NCI-H226 (cell line): ENCODE data around the gene ABCC11.
"Not testable (repeated sequence)": the region's sequence is repeated elsewhere in the genome, so short reads cannot be mapped to it uniquely, and the experiment has no call there.

ENCODE experiments used
- DNase-seq: peaks from one replicate; pipeline ENCODE4 v3.0.0-alpha.2; 2015

Gene ABCC11

GRCh38 chr16:48244863-48245195 lies 2.5 kb downstream of the ABCC11 start:
- no peak for DNase-seq

DNA sequence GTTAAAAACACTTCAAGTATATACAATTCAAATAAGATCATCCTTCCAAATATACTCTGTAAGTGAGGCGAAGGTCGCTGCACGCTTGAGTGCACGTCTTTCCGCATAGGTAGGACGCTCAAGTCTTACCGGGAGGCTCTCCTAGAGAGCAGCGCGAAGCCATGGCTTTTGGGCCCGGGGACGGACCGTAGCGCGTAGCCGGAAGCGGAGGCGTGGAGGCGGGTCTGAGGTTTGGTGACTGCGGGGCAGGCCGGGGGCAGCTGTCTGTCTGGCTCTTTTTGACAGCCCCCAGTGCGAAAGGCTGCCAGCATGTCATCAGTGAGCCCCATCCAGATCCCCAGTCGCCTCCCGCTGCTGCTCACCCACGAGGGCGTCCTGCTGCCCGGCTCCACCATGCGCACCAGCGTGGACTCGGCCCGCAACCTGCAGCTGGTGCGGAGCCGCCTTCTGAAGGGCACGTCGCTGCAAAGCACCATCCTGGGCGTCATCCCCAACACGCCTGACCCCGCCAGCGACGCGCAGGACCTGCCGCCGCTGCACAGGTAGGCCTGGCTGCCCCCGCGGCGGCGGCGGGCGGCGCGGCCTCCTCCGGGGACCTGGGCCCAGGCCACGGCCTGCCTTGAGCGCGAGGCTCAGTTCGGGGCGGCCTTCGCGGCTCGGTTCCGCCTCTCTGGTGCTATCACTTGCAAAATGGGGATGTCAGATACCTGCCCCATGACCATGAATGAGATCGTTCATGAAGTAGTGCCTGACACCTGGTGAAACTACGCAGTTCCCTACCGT lies 3.1 kb downstream of the ABCC11 start, which contains the start of gene LONP2:
Gene LONP2 (plus strand): TSS at position 221 of the 783 bp plus-strand sequence. CDS start 89 bp downstream, at position 310.
- peak; percentile 88 for DNase-seq

DNA sequence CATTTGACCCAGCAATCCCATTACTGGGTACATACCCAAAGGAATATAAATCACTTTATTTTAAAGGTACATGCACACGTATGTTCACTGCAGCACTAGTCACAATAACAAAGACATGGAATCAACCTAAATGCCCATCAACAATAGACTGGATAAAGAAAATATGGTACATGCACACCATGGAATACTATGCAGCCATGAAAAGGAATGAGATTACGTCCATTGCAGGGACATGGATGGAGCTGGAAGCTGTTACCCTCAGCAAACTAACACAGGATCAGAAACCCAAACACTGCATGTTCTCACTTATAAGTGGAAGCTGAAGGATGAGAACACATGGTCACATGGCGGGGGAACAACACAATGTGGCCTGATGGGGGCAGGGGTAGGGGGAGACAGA lies 7.2 kb downstream of the ABCC11 start:
- DNase-seq: not testable (repeated sequence)

DNA sequence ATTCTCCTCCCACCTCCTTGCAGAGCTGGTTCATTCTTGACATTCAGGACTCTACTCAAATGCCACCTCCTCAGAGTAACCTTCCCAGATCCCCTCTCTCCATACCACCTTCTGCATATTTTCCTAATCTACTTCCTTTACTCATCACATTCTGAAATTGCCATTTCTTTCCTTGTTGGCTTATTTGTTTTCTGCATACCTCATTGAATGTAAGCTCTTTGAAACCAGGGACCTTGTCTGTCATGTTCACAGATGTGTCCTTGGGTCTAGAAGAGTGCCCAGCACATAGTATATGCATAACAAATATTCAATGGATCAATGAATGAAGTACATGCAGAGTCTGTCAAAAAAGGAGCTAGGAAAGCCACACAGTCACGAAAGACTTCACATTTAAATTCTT lies 11.1 kb downstream of the ABCC11 start:
- DNase-seq: no peak

DNA sequence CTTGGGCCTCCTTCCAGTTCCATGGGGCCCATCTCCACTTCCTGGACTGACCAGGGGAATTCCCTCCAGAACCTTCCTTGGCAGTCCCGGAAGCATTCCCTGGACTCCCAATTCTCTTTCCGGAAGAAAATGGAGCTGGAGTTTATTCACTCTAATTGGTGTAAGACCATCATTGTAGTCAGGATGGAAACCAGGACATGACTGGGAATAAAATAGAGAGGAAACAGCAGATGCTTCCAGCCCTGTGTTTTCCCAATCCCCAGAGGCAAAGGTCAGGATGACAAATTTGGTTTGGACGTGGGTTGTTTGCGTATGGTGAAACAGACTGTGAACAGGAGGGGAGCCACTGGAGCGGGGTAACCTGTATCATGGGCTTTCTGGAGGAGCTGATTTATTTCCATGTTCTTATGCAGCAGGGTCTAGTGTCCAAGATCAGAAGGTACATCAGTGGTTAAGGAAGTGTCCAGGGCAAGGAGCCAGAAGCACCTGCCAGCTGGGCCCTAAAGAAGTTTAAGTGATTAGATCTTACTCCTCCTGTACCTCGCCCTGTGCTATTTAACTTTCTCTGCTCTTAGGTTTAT lies 11.7 kb downstream of the ABCC11 start:
- DNase-seq: no peak

GRCh38 chr16:48235058-48235555 lies 12.2 kb downstream of the ABCC11 start:
- DNase-seq: no peak

DNA sequence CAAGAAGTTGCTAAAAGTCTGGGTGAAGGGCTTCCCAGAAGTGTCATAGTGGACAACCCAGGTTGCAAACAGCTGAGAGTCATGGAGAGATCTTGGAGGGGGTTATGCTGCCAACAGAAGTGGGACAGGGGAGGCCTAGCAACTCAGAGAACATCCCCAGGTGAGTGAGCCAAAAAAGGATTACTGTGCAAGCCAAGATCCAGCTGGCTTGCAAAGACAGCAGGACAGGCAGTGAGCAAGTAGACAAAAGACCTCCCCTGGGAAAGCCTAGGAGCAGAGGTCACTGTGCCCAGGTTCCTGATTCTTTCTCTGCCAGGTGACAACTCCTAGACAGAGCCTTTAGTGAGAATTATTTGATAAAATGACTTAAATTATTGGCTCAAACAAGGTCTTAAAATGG lies 12.7 kb downstream of the ABCC11 start:
- no peak for DNase-seq

DNA sequence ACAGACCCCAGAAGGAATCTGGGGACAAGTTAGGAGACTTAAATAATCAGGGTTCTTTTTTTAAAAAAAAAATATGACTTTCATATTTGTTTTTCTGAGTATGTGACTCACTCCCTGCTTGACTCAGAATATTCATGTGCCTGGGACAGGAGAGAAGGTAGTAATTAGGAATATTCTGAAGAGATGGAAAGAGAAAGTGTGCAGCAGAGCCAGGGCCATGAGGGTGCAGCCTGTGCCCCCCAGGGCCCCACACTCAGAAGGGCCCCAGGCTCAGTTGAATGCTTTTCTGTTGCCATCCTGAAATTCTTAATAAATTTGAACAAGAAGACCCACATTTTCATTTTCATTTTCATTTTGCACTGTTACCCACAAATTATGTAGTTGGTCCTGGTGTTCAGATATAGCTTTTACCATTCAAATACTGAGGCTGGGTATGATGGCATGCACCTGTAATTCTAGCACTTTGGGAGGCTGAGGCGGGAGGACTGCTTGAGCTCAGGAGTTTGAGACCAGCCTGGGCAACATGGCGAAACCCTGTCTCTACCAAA lies 14.8 kb downstream of the ABCC11 start:
- no peak for DNase-seq

DNA sequence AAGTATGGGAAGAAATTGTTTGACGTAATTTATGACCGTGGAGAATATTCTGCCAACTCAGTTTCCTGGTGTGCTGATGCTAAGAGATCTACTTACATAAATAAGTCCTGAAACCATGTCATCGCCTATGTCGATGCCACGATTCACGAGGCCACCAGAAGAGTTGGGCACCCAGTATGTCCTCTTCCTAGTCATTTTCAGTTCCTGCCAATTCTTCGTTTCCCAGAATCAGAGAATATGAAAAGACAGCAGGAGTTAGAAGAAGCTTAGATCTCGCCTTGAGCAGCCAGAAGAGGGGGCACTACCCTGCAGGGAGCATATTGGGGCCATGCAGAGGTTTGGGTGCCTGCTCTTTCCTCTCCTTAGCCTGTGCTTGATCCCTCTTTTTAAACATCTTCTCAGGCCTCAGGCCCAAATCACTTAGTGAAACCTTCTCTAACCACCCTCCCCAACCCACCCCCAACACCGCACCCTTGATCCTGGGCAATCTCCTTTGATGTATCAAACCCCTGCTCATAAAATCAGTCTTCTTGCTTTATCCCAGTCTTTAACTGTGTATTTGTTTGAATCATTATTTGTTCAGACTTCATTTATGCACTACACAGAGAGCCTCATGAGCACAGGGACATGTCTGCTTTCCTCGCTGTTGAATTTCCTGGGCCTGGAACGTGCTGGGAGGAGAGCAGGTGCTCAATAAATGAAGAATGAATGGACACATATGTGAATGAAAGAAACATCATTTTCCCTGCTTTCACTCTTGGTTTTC lies 15.4 kb downstream of the ABCC11 start:
- peak; percentile 8 for DNase-seq

DNA sequence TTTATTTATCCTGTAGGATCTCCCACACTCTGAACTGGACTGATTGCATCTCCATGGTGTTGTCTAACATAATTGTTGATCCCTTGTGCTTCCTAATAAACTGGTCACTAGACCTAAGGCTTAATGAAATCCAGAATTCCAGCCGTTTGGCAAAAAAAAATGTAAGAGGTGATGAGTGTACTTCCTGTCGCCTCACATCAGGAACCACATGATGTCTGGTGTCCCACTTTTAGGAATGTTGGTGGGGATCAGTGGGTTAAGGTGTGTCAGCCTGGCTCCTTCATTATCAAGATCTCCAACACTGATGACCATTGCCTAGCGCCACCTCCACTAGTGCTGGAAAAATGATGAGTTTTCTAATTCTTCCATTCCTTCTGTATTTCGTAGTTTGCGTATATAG lies 21.9 kb downstream of the ABCC11 start:
- DNase-seq: no peak

- DNase-seq: no peak
Observed at GRCh38 chr16:48223490-48223889, 23.8 kb downstream of the ABCC11 start.

DNA sequence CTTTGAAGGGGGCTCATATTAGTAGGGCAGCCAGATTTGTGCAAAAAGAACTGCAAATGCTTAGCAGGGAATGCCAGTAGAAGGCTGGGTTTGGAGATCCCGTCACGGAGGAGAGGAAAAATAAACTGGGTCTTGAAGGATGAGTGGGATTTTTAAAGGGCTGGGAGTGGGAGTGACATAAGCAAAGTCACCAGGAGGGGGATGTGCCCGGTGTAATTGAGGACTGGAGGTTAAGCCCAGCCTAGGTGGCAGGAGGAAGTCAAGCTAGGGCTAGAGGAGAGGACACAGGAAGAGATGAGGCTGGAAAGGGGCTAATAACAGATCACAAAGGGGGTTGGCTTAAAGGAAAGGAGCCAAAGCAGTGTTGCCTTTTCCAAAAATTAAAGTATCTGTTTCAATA lies 26.4 kb downstream of the ABCC11 start:
- DNase-seq: no peak

GRCh38 chr16:48218473-48218872 lies 28.9 kb downstream of the ABCC11 start:
- no peak for DNase-seq

GRCh38 chr16:48217708-48218107 lies 29.6 kb downstream of the ABCC11 start:
- DNase-seq: no peak

- no peak for DNase-seq
Observed at GRCh38 chr16:48215738-48216137, 31.6 kb downstream of the ABCC11 start.

DNA sequence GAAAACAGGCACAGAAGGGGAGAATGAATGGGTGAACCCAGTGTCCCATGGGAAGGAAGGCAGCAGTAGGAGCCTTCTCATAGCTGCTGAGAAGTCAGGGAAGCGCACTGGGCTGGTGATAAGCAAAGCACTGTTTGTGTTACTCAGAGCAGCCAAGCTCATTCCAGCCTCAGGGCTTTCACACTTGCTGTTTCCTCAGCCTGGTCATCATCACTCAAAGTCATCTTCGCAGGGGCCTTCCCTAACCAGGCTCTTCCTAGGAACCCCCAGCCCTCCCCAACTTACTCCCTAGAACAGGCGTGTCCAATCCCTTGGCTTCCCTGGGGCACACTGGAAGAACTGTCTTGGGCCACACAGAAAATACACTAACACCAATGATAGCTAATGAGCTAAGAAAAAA lies 35.3 kb downstream of the ABCC11 start:
- peak; percentile 60 for DNase-seq

DNA sequence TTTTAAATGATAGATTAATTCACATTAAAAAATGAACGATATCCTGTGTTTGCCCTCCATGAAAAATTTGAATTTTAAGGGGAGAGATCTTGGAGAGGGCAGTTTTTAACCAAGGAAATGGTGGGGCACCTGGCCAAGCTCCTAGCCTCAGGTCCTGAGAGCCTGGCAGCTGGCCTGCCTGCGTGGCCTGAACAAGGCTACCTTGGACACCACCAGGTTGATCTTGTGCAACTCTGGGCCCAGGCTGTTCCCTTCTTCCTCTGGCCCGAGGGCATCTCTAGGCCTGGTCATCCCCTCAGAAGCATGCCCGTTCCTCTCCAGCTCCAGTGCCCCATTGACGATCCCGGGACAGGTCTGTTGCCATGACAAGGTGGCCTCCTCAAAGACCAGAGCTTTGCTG lies 36.6 kb downstream of the ABCC11 start:
- DNase-seq: no peak

- DNase-seq: no peak
Observed at GRCh38 chr16:48206594-48207242, 40.6 kb downstream of the ABCC11 start.

GRCh38 chr16:48204825-48205151 lies 42.6 kb downstream of the ABCC11 start:
- no peak for DNase-seq

DNA sequence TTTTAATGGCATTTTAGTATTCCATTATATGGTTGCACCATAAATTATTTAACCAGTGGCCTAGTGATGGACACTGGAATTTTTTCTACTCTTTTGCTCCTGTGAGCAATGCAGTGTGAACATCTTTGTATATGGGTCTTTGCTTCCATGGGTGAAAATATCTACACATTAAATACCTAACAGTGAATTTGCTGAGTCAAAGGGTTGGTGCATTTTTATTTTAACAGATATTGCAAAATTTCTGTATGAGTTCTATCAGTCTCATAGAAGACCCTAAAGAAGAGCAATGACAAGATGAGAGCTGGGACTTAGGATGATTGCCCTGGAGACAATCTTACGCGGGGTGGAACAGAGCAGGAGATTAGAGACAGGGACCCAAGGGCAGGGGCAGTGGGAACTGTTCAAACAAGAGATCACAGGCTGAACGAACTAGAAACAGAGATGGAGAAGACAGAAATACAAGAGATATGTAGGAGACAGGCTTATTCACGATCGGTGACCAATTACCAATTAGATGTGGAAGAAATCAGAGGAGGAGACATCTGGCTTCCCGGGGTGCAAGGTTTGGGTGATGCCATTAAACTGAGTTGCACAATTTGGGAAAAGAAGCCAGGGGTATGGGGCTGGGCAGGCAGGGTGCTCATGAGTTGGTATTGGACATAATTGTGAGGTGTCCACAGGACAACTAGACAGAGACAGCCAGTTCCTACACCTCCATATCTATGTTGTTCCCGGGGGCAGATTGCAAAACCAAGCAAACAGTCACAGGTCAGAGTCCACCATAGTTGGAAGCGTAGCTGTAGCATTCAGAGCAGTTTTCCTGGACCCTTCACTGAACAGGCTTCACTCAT lies 43.1 kb downstream of the ABCC11 start:
- DNase-seq: no peak

- DNase-seq: no peak
Observed at GRCh38 chr16:48201515-48202201, 45.7 kb downstream of the ABCC11 start.

DNA sequence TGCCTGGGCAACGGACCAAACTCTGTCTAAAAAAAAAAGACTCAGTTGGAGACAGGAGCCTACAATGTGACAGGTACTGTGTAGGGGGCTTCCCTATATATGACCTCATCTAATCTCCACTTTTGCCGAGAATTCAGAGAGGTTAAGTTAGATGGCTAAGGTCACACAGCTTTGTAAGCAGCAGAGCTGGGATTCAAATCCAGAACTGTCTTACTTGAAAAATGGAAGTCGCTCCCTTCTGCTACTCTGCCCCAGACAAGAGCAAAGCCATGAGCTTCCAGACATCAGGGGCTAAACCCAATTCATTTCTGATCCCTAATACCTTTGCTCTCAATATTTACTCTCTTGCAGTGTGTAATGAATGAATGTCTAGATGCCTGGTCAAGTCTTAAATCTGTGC lies 50.0 kb downstream of the ABCC11 start:
- no peak for DNase-seq
